ENCODE measurements around the gene PHLDB2.

- TF ChIP-seq CTCF (conservative IDR thresholded peaks at IDR 0.05; ENCODE audit: low read length) (no peak), EZH2phosphoT487 (IDR thresholded peaks at IDR 0.05; ENCODE audit: borderline replicate concordance, low read depth, low read length) (no peak)
Observed at GRCh38 chr3:112004669-112005068, 145.6 kb downstream of the PHLDB2 start.

All from OCI-LY7 (cell line).